HG03442 (cell line): ENCODE results near the gene STRADA.

Experiments used
- ATAC-seq: cut with Tn5 transposase; IDR thresholded peaks from one replicate; pipeline ENCODE4 v1.9.1; 2021; ENCODE audit warnings: mild to moderate bottlenecking, moderate library complexity; ENCODE audit not compliant: unreplicated experiment

Gene STRADA

DNA sequence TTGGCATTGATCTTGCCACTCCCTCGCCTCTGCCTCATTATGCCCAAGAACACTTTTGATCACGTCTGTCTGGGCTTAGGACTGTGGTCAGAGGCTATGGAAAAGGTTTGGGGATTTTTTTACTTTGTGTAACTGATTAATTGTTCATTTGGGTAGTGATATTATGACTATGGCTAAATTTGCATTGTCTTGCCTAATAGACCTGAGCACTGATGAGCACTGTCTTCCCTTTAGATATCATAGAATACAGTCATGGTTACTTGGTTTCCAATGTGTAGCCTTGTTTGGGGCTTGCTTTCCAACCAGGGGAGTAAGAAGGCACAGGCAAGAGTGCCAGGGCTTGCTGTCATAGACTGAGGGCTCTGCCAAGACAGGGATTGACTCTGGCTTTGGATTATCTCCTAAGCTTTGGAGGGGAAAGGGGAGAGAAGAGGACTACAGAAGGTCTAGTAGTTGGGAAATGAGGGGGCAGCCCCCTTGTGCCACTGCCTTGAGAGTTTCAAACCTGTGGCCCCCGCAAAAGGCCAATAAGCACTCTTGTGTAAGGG lies 55.4 kb downstream of the STRADA start:
- ATAC-seq = no peak

- no peak for ATAC-seq
Measured at GRCh38 chr17:63685578-63685977, 56.0 kb downstream of the STRADA start.

- ATAC-seq = no peak
Measured at GRCh38 chr17:63685041-63685440, 56.6 kb downstream of the STRADA start.

- no peak for ATAC-seq
Measured at GRCh38 chr17:63682981-63683380, 58.6 kb downstream of the STRADA start.

- ATAC-seq = no peak
Measured at GRCh38 chr17:63682441-63682840, 59.2 kb downstream of the STRADA start.

DNA sequence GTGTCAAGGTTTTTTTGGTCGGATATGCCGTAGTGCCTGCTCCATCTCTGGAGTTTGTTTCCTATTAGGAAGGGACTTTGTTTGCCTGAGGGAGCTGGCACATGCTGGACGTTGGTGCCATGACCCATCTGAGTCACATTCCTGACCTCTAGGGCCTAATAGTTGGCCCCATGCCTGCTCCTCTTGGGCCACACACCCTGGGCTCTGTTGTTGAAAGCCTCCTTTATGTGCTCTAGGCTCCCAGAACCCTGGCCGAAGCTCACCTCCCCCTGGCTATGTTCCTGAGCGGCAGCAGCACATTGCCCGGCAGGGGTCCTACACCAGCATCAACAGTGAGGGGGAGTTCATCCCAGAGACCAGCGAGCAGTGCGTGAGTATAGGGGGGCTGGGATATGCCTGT lies 60.1 kb downstream of the STRADA start:
- no peak for ATAC-seq

- no peak for ATAC-seq
Measured at GRCh38 chr17:63680700-63681099, 60.9 kb downstream of the STRADA start.

- no peak for ATAC-seq
Measured at GRCh38 chr17:63679214-63679613, 62.4 kb downstream of the STRADA start.

GRCh38 chr17:63676584-63676983 lies 65.0 kb downstream of the STRADA start:
- no peak for ATAC-seq

- ATAC-seq = no peak
Measured at GRCh38 chr17:63675607-63676546, 65.7 kb downstream of the STRADA start.

- no peak for ATAC-seq
Measured at GRCh38 chr17:63675231-63675606, 66.4 kb downstream of the STRADA start.

DNA sequence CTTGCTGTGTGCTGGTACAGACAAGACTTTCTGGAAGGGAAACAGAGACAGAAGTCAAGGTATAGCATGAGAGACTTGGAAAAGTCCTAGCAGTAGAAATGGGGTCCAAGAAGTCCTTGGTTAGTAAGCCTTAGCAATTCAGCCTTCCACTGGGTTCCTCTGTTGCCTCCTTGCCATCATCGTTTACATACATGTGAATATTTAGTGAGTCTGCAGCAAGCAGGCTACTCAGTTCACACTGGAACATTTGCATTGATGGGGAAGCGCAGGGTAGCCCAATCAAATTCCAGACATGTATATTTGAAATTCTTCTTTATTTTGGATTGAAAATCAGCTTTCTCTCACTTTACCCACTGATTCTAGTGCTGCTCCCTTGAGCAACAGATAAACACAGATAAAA lies 68.7 kb downstream of the STRADA start:
- no peak for ATAC-seq

GRCh38 chr17:63665527-63666214 lies 75.9 kb downstream of the STRADA start:
- ATAC-seq = no peak

DNA sequence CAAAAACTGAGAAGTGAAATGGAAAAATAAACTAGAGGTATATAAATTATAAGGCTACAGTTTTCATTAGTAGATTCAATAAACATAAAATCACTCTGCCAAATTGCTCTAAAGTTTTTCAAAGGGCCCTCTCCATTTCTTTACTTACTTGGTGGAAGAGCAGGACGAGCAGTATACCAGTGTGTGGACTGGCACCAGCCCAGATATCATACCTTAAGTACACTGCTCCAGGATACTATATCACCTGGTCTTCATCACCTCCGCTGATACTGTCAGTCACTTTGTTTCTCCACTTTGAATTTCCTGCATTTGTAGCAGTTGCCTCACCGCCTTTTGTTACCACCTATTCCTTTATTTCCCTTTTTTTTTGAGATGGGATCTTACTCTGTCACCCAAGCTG lies 81.7 kb downstream of the STRADA start:
- no peak for ATAC-seq

- ATAC-seq = no peak
Measured at GRCh38 chr17:63658366-63658765, 83.2 kb downstream of the STRADA start.

- no peak for ATAC-seq
Measured at GRCh38 chr17:63657786-63658185, 83.8 kb downstream of the STRADA start.

DNA sequence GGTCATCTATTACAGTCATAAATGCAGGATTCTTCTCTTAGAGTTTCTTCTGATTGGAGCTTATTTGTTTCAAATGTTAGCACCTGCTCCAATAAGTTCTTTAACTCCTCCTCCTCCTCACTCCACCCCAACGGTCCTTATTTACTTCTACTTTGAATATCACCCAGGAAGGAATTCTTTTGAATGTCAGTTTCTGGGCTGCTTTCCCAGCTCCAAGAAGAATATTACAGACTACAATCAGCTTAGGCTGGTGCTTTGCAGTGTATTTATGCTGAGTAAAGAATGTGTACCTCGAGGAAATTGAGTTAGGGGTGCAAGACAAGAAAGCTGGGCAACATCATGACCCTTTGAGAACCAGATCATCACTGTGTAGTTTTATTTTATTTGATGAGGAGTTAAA lies 88.5 kb downstream of the STRADA start:
- no peak for ATAC-seq
